Activated B cell treated with CpG ODN at 0.5 μM for 24 hours (primary cell): ENCODE data around the gene THBS4. TPM values are rescaled to one million over a fixed set of nuclear protein-coding genes. Genes with fewer than 3 reads are reported as not detected.
"Not testable (repeated sequence)": the region's sequence is repeated elsewhere in the genome, so short reads cannot be mapped to it uniquely, and the experiment has no call there.

Experiments
- ATAC-seq: fragments of 200-7000 bp; cut with Tn5 transposase; one replicate; pipeline ENCODE4 v1.10.0; 2021; ENCODE audit warnings: low read depth, mild to moderate bottlenecking, moderate library complexity
- CTCF ChIA-PET: fragments of 350-600 bp; sonication (Branson Sonifier 250); formaldehyde crosslinking; loops from one replicate; lab custom pipeline; 2021; ENCODE audit warnings: antibody characterized with exemption; lab: Charles Lee
- POLR2A ChIA-PET: fragments of 350-600 bp; sonication (Branson Sonifier 250); formaldehyde crosslinking; loops from one replicate; lab custom pipeline; 2021; ENCODE audit warnings: antibody characterized with exemption; lab: Charles Lee
- DNase-seq: peaks from one replicate; pipeline ENCODE4 v3.0.0; 2022
- H3K27ac Mint-ChIP-seq: one replicate; pipeline ENCODE4 v1.8.0; 2020; ENCODE audit warnings: mixed read lengths
- H3K27me3 Mint-ChIP-seq: one replicate; pipeline ENCODE4 v1.8.0; 2021; ENCODE audit warnings: mixed read lengths
- H3K36me3 Mint-ChIP-seq: one replicate; pipeline ENCODE4 v1.8.0; 2021; ENCODE audit warnings: low read depth, mixed read lengths
- H3K4me1 Mint-ChIP-seq: one replicate; pipeline ENCODE4 v1.8.0; 2021; ENCODE audit warnings: mixed read lengths
- H3K4me3 Mint-ChIP-seq: one replicate; pipeline ENCODE4 v1.8.0; 2020; ENCODE audit warnings: mild to moderate bottlenecking, mixed read lengths
- H3K9me3 Mint-ChIP-seq: one replicate; pipeline ENCODE4 v1.8.0; 2020; ENCODE audit warnings: mixed read lengths
- CTCF ChIP-seq: fragments of 200-600 bp; IDR thresholded peaks from one replicate; pipeline ENCODE4 v1.8.0; 2022; ENCODE audit warnings: antibody characterized with exemption, mild to moderate bottlenecking
- intact Hi-C: fragments of 100-400 bp; cut with micrococcal nuclease; formaldehyde crosslinking; loops from one replicate; pipeline ENCODE4 v1.15.1; 2024
- total RNA-seq: library from RNA; stranded (reverse); gene quantifications from 2 replicates; pipeline ENCODE4 v1.2.3, GENCODE V29; 2022

THBS4 gene
- total RNA-seq, 1 donor from 2014 or later, result 0.20 TPM

- POLR2A ChIA-PET, result no interaction called here
Observed at GRCh38 chr5:80078921-80079320, 43.8 kb downstream of the THBS4 start.

GRCh38 chr5:80082281-80082680 lies 47.1 kb downstream of the THBS4 start:
- no peaks in the 10 kb centered on the region for H3K36me3 Mint-ChIP-seq
- H3K4me3 Mint-ChIP-seq, result no peak overlapping the region
- intact Hi-C loops, result no loop called here
- ChIA-PET CTCF (interaction anchor here (2.1 kb wide), 1 partner anchor 9 kb away, joined by 5 read pairs; no protein-coding TSS in a partner anchor), POLR2A (no interaction called here)
- H3K27me3 Mint-ChIP-seq, result no peaks in the 10 kb centered on the region
- no peak for TF ChIP-seq CTCF
- DNase-seq (no peak), ATAC-seq (no peak)
- H3K27ac Mint-ChIP-seq, result no peak overlapping the region
- H3K4me1 Mint-ChIP-seq, result peaks cover 7% of the 10 kb centered on the region
- no peaks in the 10 kb centered on the region for H3K9me3 Mint-ChIP-seq

More at GRCh38 chr5:80078921-80079320, 43.8 kb downstream of the THBS4 start:
- H3K27ac Mint-ChIP-seq, result no peak overlapping the region
- TF ChIP-seq CTCF, result no peak
- CTCF ChIA-PET, result no interaction called here
- intact Hi-C loops, result no loop called here
- no peak overlapping the region for H3K4me3 Mint-ChIP-seq
- no peak for DNase-seq
- no peak for ATAC-seq
- H3K4me1 Mint-ChIP-seq, result peaks cover 7% of the 10 kb centered on the region
- no peaks in the 10 kb centered on the region for H3K27me3 Mint-ChIP-seq
- no peaks in the 10 kb centered on the region for H3K36me3 Mint-ChIP-seq
- no peaks in the 10 kb centered on the region for H3K9me3 Mint-ChIP-seq

GRCh38 chr5:80082731-80083100 lies 47.6 kb downstream of the THBS4 start:
- Mint-ChIP-seq H3K9me3 (no peaks in the 10 kb centered on the region), H3K27ac (no peak overlapping the region), H3K27me3 (no peaks in the 10 kb centered on the region), H3K4me3 (peak overlapping the region; percentile 72), H3K4me1 (peaks cover 7% of the 10 kb centered on the region), H3K36me3 (no peaks in the 10 kb centered on the region)
- TF ChIP-seq CTCF, result no peak
- POLR2A ChIA-PET, result no interaction called here
- CTCF ChIA-PET, result interaction anchor here (0.9 to 2.3 kb wide), 12 partner anchors 9 to 529 kb away, joined by 3 to 12 read pairs (median 5); no protein-coding TSS in a partner anchor
- DNase-seq (no peak), ATAC-seq (peak; percentile 42)
- intact Hi-C loops, result loop anchor here (1.0 kb wide), 4 partner anchors 203 to 1061 kb away; no protein-coding TSS in a partner anchor

- CTCF ChIA-PET, result interaction anchor here (0.9 to 2.3 kb wide), 17 partner anchors 8 to 530 kb away, joined by 3 to 12 read pairs (median 4); no protein-coding TSS in a partner anchor
- Mint-ChIP-seq H3K27ac (no peak overlapping the region), H3K4me3 (peak overlapping the region; percentile 72), H3K4me1 (peaks cover 7% of the 10 kb centered on the region), H3K27me3 (no peaks in the 10 kb centered on the region), H3K36me3 (no peaks in the 10 kb centered on the region), H3K9me3 (no peaks in the 10 kb centered on the region)
- intact Hi-C loops, result loop anchor here (1.0 kb wide), 4 partner anchors 204 to 1062 kb away; no protein-coding TSS in a partner anchor
- DNase-seq (no peak), ATAC-seq (peak; percentile 67)
- POLR2A ChIA-PET, result no interaction called here
- no peak for TF ChIP-seq CTCF
Observed at GRCh38 chr5:80083101-80083890, 48.1 kb downstream of the THBS4 start.

DNA sequence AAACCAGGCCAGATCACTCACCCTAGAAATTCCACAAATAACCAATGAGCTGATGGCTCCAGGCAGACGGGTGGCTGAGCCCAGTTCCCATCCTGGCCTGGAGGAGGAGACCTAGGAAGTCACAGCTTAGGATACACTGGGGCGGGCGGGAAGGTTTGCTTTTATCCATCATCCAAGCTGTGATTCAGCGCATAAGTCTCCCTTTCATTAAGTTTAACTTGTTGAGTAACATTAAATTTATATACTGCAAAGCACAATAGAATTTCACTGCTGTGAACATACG lies 55.7 kb downstream of the THBS4 start:
- Mint-ChIP-seq H3K4me3 (no peak overlapping the region), H3K27ac (no peak overlapping the region), H3K4me1 (no peaks in the 10 kb centered on the region), H3K9me3 (no peaks in the 10 kb centered on the region), H3K27me3 (no peaks in the 10 kb centered on the region), H3K36me3 (no peaks in the 10 kb centered on the region)
- ChIA-PET CTCF (interaction anchor here (0.9 to 10.4 kb wide), 8 partner anchors 10 to 216 kb away, joined by 3 to 171 read pairs (median 4); no protein-coding TSS in a partner anchor), POLR2A (no interaction called here)
- DNase-seq, result no peak
- no peak for ATAC-seq
- intact Hi-C loops, result loop anchor here (1.0 to 2.0 kb wide), 4 partner anchors 184 to 1208 kb away; no protein-coding TSS in a partner anchor
- TF ChIP-seq CTCF, result no peak

DNA sequence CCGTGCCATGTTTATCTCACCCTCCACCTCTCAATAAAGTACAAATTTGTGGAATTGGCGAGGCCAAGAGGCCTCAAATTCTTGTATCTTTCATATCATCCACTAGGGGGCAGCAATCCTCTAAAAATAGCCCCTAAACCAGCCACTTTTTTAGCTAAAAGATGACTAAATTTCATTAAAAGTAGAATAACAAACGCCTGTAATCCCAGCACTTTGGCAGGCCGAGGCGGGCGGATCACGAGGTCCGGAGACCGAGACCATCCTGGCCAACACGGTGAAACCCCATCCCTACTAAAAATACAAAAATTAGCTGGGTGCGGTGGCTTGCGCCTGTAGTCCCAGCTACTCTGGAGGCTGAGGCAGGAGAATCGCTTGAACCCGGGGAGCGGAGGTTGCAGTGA lies 56.6 kb downstream of the THBS4 start:
- H3K27me3 Mint-ChIP-seq, H3K4me1 Mint-ChIP-seq, H3K9me3 Mint-ChIP-seq, H3K4me3 Mint-ChIP-seq, H3K27ac Mint-ChIP-seq, ATAC-seq, H3K36me3 Mint-ChIP-seq, DNase-seq: not testable (repeated sequence)
- intact Hi-C loops, result loop anchor here (1.0 to 2.0 kb wide), 4 partner anchors 184 to 1207 kb away; no protein-coding TSS in a partner anchor
- POLR2A ChIA-PET, result interaction anchor here (0.6 to 1.2 kb wide), 3 partner anchors 164 to 217 kb away, joined by 3 to 6 read pairs (median 5); partner anchors contain the start of gene SERINC5
- CTCF ChIA-PET, result interaction anchor here (0.7 to 10.4 kb wide), 17 partner anchors 9 to 1074 kb away, joined by 3 to 171 read pairs (median 4); partner anchors contain the start of gene SERINC5
